H9 (cell line): Measurements from ENCODE around the gene MRPS34. TPM values are rescaled to one million over a fixed set of nuclear protein-coding genes. Genes with fewer than 3 reads are reported as not detected.

Experiments used
- DNase-seq: peaks from one replicate; pipeline ENCODE4 v3.0.0-alpha.2; 2017
- H2AFZ ChIP-seq: one replicate; pipeline ENCODE4 v1.6.1; 2013; ENCODE audit warnings: mild to moderate bottlenecking, low read length, control low read depth, moderate library complexity
- H2AK5ac ChIP-seq: 2 replicates; pipeline ENCODE4 v1.6.1; 2013; ENCODE audit warnings: low read length, control low read depth, mixed read lengths; ENCODE audit not compliant: insufficient read length
- H2BK120ac ChIP-seq: one replicate; pipeline ENCODE4 v1.6.1; 2013; ENCODE audit warnings: low read depth, mild to moderate bottlenecking, low read length, control low read depth, inconsistent platforms; ENCODE audit not compliant: poor library complexity, severe bottlenecking
- H2BK12ac ChIP-seq: 2 replicates; pipeline ENCODE4 v1.6.1; 2013; ENCODE audit warnings: low read length, control low read depth, mixed read lengths, low read depth; ENCODE audit not compliant: insufficient read length
- H2BK15ac ChIP-seq: 2 replicates; pipeline ENCODE4 v1.6.1; 2013; ENCODE audit warnings: low read depth, low read length, control low read depth
- H2BK20ac ChIP-seq: one replicate; pipeline ENCODE4 v1.6.1; 2013; ENCODE audit warnings: low read depth, mild to moderate bottlenecking, low read length, control low read depth, inconsistent platforms; ENCODE audit not compliant: poor library complexity, severe bottlenecking
- H2BK5ac ChIP-seq: 2 replicates; pipeline ENCODE4 v1.6.1; 2013; ENCODE audit warnings: low read length, control low read depth, mixed read lengths; ENCODE audit not compliant: insufficient read length
- H3K14ac ChIP-seq: 2 replicates; pipeline ENCODE4 v1.6.1; 2013; ENCODE audit warnings: low read length, control low read depth; ENCODE audit not compliant: insufficient read depth
- H3K18ac ChIP-seq: 2 replicates; pipeline ENCODE4 v1.6.1; 2013; ENCODE audit warnings: low read depth, mild to moderate bottlenecking, mixed read lengths, low read length, control low read depth; ENCODE audit not compliant: insufficient read length
- H3K23ac ChIP-seq: 2 replicates; pipeline ENCODE4 v1.6.1; 2013; ENCODE audit warnings: low read length, control low read depth, mixed read lengths, low read depth; ENCODE audit not compliant: insufficient read length
- H3K23me2 ChIP-seq: 2 replicates; pipeline ENCODE4 v1.6.1; 2013; ENCODE audit warnings: low read depth, mild to moderate bottlenecking, mixed read lengths, low read length, control low read depth; ENCODE audit not compliant: insufficient read length, poor library complexity, severe bottlenecking
- H3K27ac ChIP-seq: 2 replicates; pipeline ENCODE4 v1.5.1; 2013; ENCODE audit warnings: low read length, control low read depth, mixed read lengths, low read depth; ENCODE audit not compliant: insufficient read length
- H3K27me3 ChIP-seq: 2 replicates; pipeline ENCODE4 v1.6.1; 2013; ENCODE audit warnings: low read length, control low read depth, inconsistent platforms; ENCODE audit not compliant: insufficient read depth
- H3K4ac ChIP-seq: 2 replicates; pipeline ENCODE4 v1.6.1; 2013; ENCODE audit warnings: low read depth, mild to moderate bottlenecking, control low read depth, inconsistent platforms, low read length, moderate library complexity
- H3K4me1 ChIP-seq: 2 replicates; pipeline ENCODE4 v1.6.1; 2013; ENCODE audit warnings: low read length, control low read depth, inconsistent platforms; ENCODE audit not compliant: insufficient read depth
- H3K4me2 ChIP-seq: 2 replicates; pipeline ENCODE4 v1.6.1; 2013; ENCODE audit warnings: low read length, control low read depth, mixed read lengths; ENCODE audit not compliant: insufficient read length, insufficient read depth
- H3K56ac ChIP-seq: 2 replicates; pipeline ENCODE4 v1.6.1; 2013; ENCODE audit warnings: low read depth, mild to moderate bottlenecking, mixed read lengths, low read length, control low read depth; ENCODE audit not compliant: insufficient read length
- H3K79me1 ChIP-seq: 2 replicates; pipeline ENCODE4 v1.6.1; 2013; ENCODE audit warnings: low read depth, mild to moderate bottlenecking, moderate library complexity, low read length, control low read depth, inconsistent platforms; ENCODE audit not compliant: insufficient read depth, poor library complexity, severe bottlenecking
- H3K79me2 ChIP-seq: 2 replicates; pipeline ENCODE4 v1.6.1; 2013; ENCODE audit warnings: low read length, control low read depth, inconsistent platforms; ENCODE audit not compliant: insufficient read depth
- H3K9ac ChIP-seq: 2 replicates; pipeline ENCODE4 v1.6.1; 2013; ENCODE audit warnings: low read length, control low read depth, mixed read lengths; ENCODE audit not compliant: insufficient read length; ENCODE audit errors: extremely low read depth
- H3K9me3 ChIP-seq: one replicate; pipeline ENCODE4 v1.6.1; 2013; ENCODE audit warnings: low read depth, low read length, inconsistent platforms; ENCODE audit not compliant: control insufficient read depth
- H3T11ph ChIP-seq: one replicate; pipeline ENCODE4 v1.6.1; 2013; ENCODE audit warnings: mild to moderate bottlenecking, low read length, control low read depth, inconsistent platforms
- H4K20me1 ChIP-seq: one replicate; pipeline ENCODE4 v1.6.1; 2013; ENCODE audit not compliant: control insufficient read depth, insufficient read length, insufficient read depth
- H4K5ac ChIP-seq: 2 replicates; pipeline ENCODE4 v1.6.1; 2013; ENCODE audit warnings: low read depth, mild to moderate bottlenecking, mixed read lengths, low read length, control low read depth; ENCODE audit not compliant: insufficient read length
- H4K8ac ChIP-seq: replicated peaks from 2 replicates; pipeline ENCODE4 v1.6.1; 2013; ENCODE audit warnings: low read length, control low read depth, mixed read lengths, low read depth; ENCODE audit not compliant: insufficient read length
- H4K91ac ChIP-seq: 2 replicates; pipeline ENCODE4 v1.6.1; 2013; ENCODE audit warnings: low read depth, mild to moderate bottlenecking, moderate library complexity, mixed read lengths, low read length, control low read depth; ENCODE audit not compliant: insufficient read length
- H3K27ac Mint-ChIP-seq, 3 experiments: 2 replicates in 2 of 3; 3 replicates in 1 of 3; pipeline ENCODE4 v1.8.0; 2020 to 2021; ENCODE audit warnings: mixed read lengths in 3 of 3, mild to moderate bottlenecking in 1 of 3, moderate library complexity in 1 of 3
- H3K27me3 Mint-ChIP-seq: 2 replicates; pipeline ENCODE4 v1.8.0; 2021; ENCODE audit warnings: low read depth, mild to moderate bottlenecking, moderate library complexity, mixed read lengths
- H3K36me3 Mint-ChIP-seq, 3 experiments: 2 replicates in 2 of 3; 3 replicates in 1 of 3; pipeline ENCODE4 v1.8.0; 2020 to 2021; ENCODE audit warnings: low read depth in 3 of 3, mixed read lengths in 3 of 3; ENCODE audit not compliant: insufficient read depth in 1 of 3
- H3K4me1 Mint-ChIP-seq, 2 experiments: 2 replicates each; pipeline ENCODE4 v1.8.0; 2020; ENCODE audit warnings: mixed read lengths in 2 of 2
- H3K4me3 Mint-ChIP-seq, 2 experiments: 2 replicates in 1 of 2; 3 replicates in 1 of 2; pipeline ENCODE4 v1.8.0; 2020 to 2021; ENCODE audit warnings: mild to moderate bottlenecking in 2 of 2, mixed read lengths in 2 of 2, moderate library complexity in 1 of 2
- H3K9me3 Mint-ChIP-seq, 2 experiments: 2 replicates in 1 of 2; 3 replicates in 1 of 2; pipeline ENCODE4 v1.8.0; 2020; ENCODE audit warnings: mild to moderate bottlenecking in 2 of 2, mixed read lengths in 2 of 2, moderate library complexity in 1 of 2
- CTCF ChIP-seq: fragments of 200-600 bp; sonication (generic); conservative IDR thresholded peaks from 3 replicates; pipeline ENCODE4 v1.8.0; 2021; ENCODE audit warnings: antibody characterized with exemption, mild to moderate bottlenecking
- WGBS: extraction: QIAGEN DNeasy Blood & Tissue Kit; methylation state at CpG from one replicate; pipeline ENCODE4 v1.1.7; 2013; ENCODE audit warnings: missing lambda C conversion rate, low lambda C conversion rate, mixed read lengths; ENCODE audit not compliant: insufficient read length; ENCODE audit errors: extremely low coverage; 5-methylcytosine and 5-hydroxymethylcytosine counted together
- total RNA-seq: library from RNA; stranded (reverse); gene quantifications from 2 replicates; pipeline ENCODE4 v1.2.1, GENCODE V29; 2021

The MRPS34 gene
- total RNA-seq, 1 experiment from 2014 or later = 205 TPM

- WGBS = no CpG with 5 or more reads among the region's 13 CpGs
- Histone ChIP-seq H3K23me2 (peaks cover 6% of the 10 kb centered on the region), H4K5ac (no peak overlapping the region), H3K56ac (no peak overlapping the region), H4K91ac (no peak overlapping the region), H4K20me1 (no peaks in the 10 kb centered on the region), H2AK5ac (no peak overlapping the region), H2BK20ac (no peak overlapping the region), H2BK15ac (no peak overlapping the region), H4K8ac (no peak overlapping the region), H3K27ac (no peak overlapping the region), H3K79me1 (peaks cover 5% of the 10 kb centered on the region), H2BK12ac (no peak overlapping the region), H3K9me3 (no peaks in the 10 kb centered on the region), H3K23ac (no peak overlapping the region), H3K4ac (no peak overlapping the region), H2AFZ (no peak overlapping the region), H3K4me1 (no peaks in the 10 kb centered on the region), H2BK120ac (no peak overlapping the region), H3K4me2 (no peak overlapping the region), H3K79me2 (no peaks in the 10 kb centered on the region; the same call in 1 of the 2 replicates), H2BK5ac (no peak overlapping the region), H3T11ph (no peak overlapping the region), H3K9ac (no peak overlapping the region), H3K18ac (no peak overlapping the region), H3K27me3 (no peaks in the 10 kb centered on the region), H3K14ac (no peak overlapping the region)
- H3K27ac Mint-ChIP-seq = peak overlapping the region in 1 of 3 experiments; percentile 76; a peak in 1 of 7 replicates
- peaks cover 8 to 48% (median 13%) of the 10 kb centered on the region in 3 experiments; a peak in 5 of 7 replicates for H3K36me3 Mint-ChIP-seq
- peaks cover 5 to 18% of the 10 kb centered on the region in 2 experiments for H3K4me1 Mint-ChIP-seq
- DNase-seq = no peak
- no peaks in the 10 kb centered on the region for H3K9me3 Mint-ChIP-seq
- no peaks in the 10 kb centered on the region; the same call in 1 of the 2 replicates for H3K27me3 Mint-ChIP-seq
- H3K4me3 Mint-ChIP-seq = no peak overlapping the region
- TF ChIP-seq CTCF = no peak
Measured at GRCh38 chr16:1776672-1776955, 3.7 kb upstream of the MRPS34 start.
